Suppressor macrophage treated with lipopolysaccharide for 4 hours (primary cell): ENCODE data around the gene AOC3.
"Not testable (repeated sequence)": the region's sequence is repeated elsewhere in the genome, so short reads cannot be mapped to it uniquely, and the experiment has no call there.

Experiments
- DNase-seq: peaks from one replicate; pipeline ENCODE4 v3.0.0-alpha.2; 2020

AOC3 gene

GRCh38 chr17:42867694-42868261 lies 16.8 kb downstream of the AOC3 start:
- not testable (repeated sequence) for DNase-seq

GRCh38 chr17:42868338-42868737 lies 17.3 kb downstream of the AOC3 start:
- no peak for DNase-seq

- no peak for DNase-seq
These were observed 20.6 kb downstream of the AOC3 start for GRCh38 chr17:42871647-42872046.

DNA sequence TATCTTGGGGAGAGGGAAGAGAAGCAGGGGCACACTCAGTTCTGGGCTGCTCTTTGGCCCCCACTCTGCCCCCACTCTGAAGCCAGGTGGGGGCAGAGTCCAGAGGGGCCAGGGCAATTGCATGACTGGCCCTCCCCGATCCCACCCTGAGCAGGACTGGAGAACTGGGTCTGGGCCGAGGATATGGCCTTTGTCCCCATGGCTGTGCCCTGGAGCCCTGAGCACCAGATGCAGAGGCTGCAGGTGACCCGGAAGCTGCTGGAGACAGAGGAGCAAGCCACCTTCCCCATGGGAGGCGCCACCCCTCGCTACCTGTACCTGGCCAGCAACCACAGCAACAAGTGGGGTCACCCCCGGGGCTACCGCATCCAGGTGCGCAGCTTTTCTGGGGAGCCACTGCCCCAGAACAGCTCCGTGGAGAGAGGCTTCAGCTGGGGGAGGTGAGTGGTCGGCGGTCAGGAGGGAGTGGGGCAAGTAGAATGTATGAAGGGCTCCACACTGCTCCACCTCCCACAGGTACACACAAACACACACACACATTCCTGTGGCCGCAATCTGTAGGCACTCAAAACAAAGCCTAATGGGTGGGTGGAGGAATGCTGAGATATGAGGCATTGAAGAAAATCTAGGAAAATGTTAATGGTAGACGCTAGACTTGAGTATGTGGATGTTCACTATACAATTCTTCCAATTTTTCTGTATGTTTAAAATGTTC lies 21.4 kb downstream of the AOC3 start:
- no peak for DNase-seq

GRCh38 chr17:42873315-42873714 lies 22.3 kb downstream of the AOC3 start:
- no peak for DNase-seq

DNA sequence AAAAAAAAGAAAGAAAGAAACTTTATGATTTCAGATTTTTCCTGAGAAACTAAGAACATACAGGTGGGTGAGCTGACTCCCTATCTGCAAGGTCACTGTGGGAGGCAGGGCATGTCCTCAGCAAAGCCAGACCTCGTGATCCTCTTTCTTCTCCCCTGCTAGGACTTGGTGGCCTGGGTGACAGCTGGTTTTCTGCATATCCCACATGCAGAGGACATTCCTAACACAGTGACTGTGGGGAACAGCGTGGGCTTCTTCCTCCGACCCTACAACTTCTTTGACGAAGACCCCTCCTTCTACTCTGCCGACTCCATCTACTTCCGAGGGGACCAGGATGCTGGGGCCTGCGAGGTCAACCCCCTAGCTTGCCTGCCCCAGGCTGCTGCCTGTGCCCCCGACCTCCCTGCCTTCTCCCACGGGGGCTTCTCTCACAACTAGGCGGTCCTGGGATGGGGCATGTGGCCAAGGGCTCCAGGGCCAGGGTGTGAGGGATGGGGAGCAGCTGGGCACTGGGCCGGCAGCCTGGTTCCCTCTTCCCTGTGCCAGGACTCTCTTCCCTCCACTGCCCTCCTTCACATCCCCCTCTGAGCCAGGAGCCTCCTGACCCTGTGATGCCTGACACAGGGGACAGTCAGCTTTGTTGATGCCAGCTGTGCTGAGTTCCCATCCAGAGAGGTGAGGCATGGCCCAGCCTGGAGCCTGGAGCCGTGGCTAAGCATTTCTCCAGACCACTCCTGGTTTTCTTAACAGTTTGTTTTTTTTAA lies 23.1 kb downstream of the AOC3 start:
- not testable (repeated sequence) for DNase-seq

- no peak for DNase-seq
These were observed 26.0 kb downstream of the AOC3 start for GRCh38 chr17:42877037-42877436.

GRCh38 chr17:42878123-42878880 lies 27.3 kb downstream of the AOC3 start:
- no peak for DNase-seq

GRCh38 chr17:42878924-42879595 lies 28.1 kb downstream of the AOC3 start:
- no peak for DNase-seq

- DNase-seq: no peak
These were observed 28.6 kb downstream of the AOC3 start for GRCh38 chr17:42879596-42879985.

DNA sequence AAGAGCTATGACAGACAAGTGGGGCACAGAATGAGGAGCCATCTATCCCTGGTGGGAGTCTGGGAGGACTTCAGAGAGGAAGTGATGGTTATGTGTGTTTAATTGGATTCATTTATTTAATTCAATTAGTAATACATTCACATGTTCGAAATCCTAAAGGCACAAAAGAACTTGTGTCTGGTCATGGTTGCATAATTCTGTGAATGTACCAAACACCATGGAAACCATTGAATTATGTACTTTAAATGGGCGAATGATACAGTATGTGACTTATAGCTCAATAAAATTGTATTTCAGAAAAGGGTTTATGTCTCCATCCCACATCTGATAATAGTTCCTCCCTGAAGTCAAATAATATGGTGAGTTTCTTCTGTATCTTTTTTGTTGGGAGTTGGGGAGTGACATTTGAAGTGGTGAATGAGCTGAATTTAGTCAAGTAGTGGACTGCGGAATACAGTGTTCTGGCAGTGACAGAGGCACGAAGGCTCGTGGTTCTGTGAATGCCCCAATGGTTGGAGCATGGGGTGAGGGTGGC lies 29.8 kb downstream of the AOC3 start:
- no peak for DNase-seq

DNA sequence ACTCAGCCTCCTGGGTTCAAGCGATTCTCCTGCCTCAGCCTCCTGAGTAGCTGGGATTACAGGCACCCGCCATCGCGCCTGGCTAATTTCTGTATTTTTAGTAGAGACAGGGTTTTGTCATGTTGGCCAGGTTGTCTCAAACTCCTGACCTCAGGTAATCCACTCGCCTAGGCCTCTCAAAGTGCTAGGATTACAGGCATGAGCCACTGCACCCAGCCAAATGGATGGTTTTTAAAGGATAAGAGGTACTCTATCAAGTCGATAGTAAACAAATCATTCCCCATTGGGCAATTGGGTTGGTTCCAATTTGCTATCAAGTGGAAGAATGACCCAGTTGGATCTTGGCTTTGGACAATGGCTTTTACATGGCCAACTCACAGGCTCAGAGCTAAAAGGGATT lies 30.7 kb downstream of the AOC3 start:
- DNase-seq: not testable (repeated sequence)

DNA sequence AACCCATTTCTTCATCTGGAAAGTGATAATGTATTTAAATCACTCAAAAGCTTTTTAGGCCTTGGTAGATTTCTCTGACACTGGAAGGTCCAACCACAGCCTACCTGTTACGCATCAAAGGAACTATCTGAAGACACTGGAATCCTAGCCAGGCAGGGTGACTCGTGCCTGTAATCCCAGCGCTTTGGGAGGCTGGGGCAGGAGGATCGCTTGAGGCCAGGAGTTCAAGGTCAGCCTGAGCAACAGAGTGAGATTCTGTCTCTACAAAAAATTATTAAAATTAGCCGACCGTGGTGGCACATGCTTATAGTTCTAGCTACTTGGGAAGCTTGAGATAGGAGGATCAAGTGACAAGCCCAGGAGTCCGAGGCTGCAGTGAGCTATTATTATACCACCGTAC lies 31.2 kb downstream of the AOC3 start:
- DNase-seq: no peak

GRCh38 chr17:42883802-42884558 lies 33.0 kb downstream of the AOC3 start:
- no peak for DNase-seq

DNA sequence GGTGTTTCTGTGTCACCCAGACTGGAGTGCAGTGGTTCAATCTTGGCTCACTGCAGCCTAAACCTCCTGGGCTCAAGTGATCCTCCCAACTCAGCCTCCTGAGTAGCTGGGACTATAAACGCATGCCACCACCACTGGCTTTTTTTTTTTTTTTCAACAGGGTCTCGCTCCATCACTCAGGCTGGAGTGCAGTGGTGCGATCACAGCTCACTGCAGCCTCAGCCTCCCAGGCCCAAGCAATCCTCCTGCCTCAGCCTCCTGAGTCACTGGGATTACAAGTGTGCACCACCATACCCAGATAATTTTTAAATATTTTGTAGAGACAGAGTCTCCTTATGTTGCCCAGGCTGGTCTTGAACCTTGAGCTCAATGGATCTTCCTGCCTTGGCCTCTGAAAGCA lies 34.8 kb downstream of the AOC3 start:
- not testable (repeated sequence) for DNase-seq

- peak; percentile 48 for DNase-seq
These were observed 35.5 kb downstream of the AOC3 start for GRCh38 chr17:42886283-42887176.

GRCh38 chr17:42889809-42890208 lies 38.8 kb downstream of the AOC3 start:
- no peak for DNase-seq

- DNase-seq: no peak
These were observed 40.6 kb downstream of the AOC3 start for GRCh38 chr17:42891539-42892152.

DNA sequence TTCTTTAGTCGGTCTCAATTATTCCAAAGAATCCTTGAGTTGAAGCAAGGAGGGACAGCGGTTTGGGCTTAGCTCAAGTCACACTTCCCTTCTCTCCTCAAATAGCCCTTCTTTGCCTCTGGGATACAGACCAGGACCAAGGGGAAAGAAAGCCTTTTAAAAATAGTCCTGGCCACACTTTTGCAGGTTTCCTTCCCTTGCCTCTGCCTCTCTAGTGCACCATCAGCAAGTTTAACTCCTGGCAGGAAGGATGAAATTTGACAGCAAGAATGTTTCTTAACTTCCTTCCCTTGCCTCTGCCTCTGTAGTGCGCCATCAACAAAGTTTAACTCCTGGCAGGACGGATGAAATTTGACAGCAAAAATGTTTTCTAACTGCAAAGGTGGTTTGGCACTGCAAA lies 42.4 kb downstream of the AOC3 start:
- DNase-seq: peak; percentile 17
